LNCAP (cell line): Measurements from ENCODE around the gene SLC66A1.

Experiments used
- TF ChIP-seq, protein P1 (sequence below): fragments of 450-650 bp; IDR thresholded peaks from 2 replicates; pipeline ENCODE4 v1.5.1; 2017; ENCODE audit warnings: mild to moderate bottlenecking

Gene SLC66A1

DNA sequence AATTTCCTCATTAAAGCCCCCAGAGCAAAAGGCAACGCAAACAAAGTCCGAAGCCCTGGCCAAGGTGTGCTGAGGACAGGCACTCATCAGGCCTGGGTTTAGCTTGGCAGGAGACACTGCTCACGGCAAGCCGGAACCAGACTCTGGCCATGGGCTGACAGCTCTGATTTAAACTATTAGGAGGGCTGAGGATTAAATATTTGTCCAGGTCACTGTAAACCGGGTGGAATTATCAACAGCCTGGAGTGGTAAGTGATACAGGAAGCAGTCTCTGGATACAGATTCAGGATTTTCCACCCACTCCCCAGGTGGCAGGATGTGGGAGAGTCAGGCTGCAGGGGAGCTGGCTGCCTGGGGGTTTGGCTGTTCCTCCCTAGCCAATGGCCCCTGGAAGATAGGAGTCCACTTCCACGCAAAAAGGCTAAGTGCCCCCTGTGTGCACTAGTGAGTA is 42.4 kb downstream of the SLC66A1 start:
- TF ChIP-seq, protein P1, sequence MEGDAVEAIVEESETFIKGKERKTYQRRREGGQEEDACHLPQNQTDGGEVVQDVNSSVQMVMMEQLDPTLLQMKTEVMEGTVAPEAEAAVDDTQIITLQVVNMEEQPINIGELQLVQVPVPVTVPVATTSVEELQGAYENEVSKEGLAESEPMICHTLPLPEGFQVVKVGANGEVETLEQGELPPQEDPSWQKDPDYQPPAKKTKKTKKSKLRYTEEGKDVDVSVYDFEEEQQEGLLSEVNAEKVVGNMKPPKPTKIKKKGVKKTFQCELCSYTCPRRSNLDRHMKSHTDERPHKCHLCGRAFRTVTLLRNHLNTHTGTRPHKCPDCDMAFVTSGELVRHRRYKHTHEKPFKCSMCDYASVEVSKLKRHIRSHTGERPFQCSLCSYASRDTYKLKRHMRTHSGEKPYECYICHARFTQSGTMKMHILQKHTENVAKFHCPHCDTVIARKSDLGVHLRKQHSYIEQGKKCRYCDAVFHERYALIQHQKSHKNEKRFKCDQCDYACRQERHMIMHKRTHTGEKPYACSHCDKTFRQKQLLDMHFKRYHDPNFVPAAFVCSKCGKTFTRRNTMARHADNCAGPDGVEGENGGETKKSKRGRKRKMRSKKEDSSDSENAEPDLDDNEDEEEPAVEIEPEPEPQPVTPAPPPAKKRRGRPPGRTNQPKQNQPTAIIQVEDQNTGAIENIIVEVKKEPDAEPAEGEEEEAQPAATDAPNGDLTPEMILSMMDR = no peak

DNA sequence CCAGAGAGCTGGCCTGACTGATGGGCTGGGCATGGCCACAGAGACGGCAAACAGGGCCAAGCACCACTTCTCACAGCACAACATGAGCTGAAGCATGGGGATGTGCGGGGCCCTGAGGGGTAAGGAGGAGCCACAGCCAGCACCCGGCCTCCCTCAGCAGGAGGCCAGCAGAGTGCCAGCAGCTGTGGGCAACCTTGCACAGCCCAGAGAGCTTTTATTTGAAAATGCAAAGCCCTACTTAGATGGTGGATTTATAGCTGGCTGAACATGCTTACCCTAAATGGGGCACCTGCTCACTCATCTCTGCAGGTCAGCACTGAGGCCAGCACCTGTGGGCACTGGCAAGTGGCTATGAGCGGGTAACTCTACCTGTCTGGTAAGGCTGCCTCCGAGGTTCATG is 44.1 kb downstream of the SLC66A1 start:
- TF ChIP-seq, protein P1 = no peak

DNA sequence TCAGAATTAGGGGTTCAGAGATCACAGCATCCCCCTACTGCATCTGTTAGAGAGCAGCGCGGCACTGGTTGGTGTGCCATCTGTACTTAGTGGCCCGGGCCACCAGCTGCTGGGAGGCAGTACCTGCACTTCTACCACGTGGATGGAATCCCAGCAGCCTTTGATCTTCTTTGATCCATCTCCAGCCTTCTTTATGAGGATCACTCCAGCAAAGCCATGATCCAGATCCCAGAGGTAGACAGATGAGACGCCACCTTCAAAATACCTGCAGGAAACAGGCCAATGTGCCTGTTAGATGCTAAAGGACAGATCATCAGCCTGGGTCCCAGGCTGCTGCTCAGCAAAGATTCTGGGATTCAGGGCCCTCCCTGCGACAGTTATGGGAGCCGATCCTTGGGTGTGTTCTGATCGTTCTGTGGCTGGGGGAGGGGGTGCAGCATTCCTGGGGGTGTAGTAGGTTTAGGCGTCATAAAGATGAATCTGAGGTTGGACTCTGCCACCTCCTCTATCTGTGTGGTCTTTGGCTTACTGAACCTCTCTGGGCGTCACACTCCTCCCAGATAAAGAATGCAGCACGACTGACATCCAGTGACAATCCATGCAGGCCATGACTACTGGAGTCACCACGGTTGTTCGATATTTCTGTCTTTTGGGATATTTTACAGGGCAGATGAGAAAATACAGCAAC is 45.3 kb downstream of the SLC66A1 start:
- TF ChIP-seq, protein P1 = no peak

DNA sequence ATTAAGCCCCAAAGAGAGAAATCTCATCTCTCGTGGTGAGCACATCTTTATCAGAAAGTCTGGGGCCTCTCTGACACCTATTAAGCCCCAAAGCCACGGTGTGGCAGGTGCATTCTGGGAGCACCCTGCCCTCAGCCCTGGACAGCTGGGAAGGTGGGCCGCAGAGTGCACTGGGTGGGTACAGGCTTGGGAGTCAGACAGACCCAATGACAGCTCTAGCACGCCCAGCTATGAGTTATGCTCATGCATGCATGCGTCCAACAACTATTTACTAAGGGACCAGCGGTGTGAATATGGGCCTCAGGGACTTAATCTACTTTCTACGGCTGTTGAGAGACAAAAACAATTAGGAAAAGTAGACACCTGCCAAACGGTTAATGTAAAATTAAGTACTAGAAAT is 46.6 kb downstream of the SLC66A1 start:
- TF ChIP-seq, protein P1 = no peak

DNA sequence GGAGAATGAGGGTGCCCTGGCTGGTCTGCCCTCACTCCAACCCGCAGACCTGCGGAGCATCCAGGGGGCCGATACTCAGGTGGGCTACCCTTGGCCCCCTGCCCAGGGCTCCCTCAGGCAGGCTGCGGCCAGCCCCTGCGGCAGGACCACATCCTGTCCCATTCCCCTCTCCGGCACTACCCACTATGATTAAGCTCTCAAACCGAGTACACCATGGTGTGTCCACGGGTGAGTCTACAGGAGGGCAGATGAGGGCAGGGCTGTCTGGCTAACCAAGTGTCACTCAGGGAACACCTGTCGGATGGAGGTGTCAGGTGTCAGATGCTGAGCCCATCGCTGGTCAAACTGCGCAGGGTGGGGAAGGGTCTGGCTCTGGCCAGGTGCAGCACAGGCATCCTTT is 47.2 kb downstream of the SLC66A1 start:
- TF ChIP-seq, protein P1 = no peak

DNA sequence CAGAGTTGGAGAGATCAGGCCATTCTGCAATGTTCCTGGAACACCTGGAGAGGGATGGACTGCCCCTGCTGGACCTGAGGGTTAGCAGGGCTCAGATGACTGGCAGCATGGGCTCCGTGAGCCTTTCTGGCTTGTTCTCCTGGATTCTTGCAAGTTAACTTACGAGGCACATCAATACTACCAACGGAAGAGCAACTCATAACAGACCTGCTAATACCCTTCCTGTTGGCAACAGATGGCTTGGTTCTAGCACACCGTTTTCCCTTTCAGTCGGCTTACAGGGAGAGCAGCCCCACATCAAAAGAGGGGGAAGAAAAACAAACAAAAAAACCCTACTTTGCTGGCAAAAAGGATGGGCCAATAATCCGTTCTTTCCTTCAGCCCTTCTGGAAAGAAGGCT is 47.9 kb downstream of the SLC66A1 start:
- TF ChIP-seq, protein P1 = no peak

DNA sequence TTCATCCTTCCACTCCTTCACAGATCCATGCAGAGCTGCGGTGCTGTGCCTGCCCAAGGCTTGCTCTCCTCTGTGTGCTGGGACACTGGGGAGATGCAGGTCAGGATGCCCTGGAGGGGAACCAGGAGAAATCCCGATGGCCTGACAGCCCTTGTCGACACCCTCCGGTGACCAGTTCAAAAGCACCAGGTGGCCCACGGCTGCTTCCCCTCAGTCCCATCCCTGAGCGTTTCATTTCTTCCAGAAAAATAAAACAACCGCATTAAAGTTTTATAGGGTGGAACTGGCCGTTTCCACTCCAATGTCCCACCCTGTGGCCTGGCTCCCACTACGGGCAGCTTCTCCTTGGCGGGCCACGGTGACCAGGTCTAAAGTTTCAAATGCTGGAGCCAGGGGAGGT is 48.3 kb downstream of the SLC66A1 start:
- TF ChIP-seq, protein P1 = no peak
